Upper lobe of right lung (tissue), 1 donor: ENCODE measurements around the gene PGAM1. TPM values are rescaled to one million over a fixed set of nuclear protein-coding genes. Genes with fewer than 3 reads are reported as not detected.

ENCODE experiments used
- ATAC-seq: fragments of 200-7000 bp; cut with Tn5 transposase; one replicate; pipeline ENCODE4 v1.9.1; 2020; ENCODE audit warnings: mild to moderate bottlenecking, moderate library complexity
- DNase-seq: peaks from one replicate; pipeline ENCODE4 v3.0.0-alpha.2; 2020
- H3K27ac ChIP-seq: fragments of 200-600 bp; one replicate; pipeline ENCODE4 v1.8.0; 2022
- H3K27me3 ChIP-seq: fragments of 200-600 bp; one replicate; pipeline ENCODE4 v1.8.0; 2022; ENCODE audit warnings: mild to moderate bottlenecking
- H3K36me3 ChIP-seq: fragments of 200-600 bp; one replicate; pipeline ENCODE4 v1.8.0; 2022
- H3K4me1 ChIP-seq: fragments of 200-600 bp; one replicate; pipeline ENCODE4 v1.8.0; 2022
- H3K4me3 ChIP-seq: fragments of 200-600 bp; one replicate; pipeline ENCODE4 v1.8.0; 2022; ENCODE audit warnings: mild to moderate bottlenecking
- H3K9me3 ChIP-seq: fragments of 200-600 bp; one replicate; pipeline ENCODE4 v1.8.0; 2022
- CTCF ChIP-seq: fragments of 200-600 bp; IDR thresholded peaks from one replicate; pipeline ENCODE4 v1.8.0; 2022; ENCODE audit warnings: antibody characterized with exemption
- intact Hi-C: fragments of 100-400 bp; cut with DNase I; formaldehyde crosslinking; loops from one replicate; pipeline ENCODE4 v1.11.0; 2022
- total RNA-seq: library from RNA; stranded (reverse); fragmentation: NEBNext Ultra II Directional; extraction: Animal tissue kit (Norgen Biotek cat#: 25700); gene quantifications from one replicate; pipeline ENCODE4 v1.2.1, GENCODE V29; 2021
- donor health status: DM: no; HTN: yes; CAD: no; lungs with severe emphysema.

The PGAM1 gene
- total RNA-seq, 1 donor from 2014 or later = 139 TPM

GRCh38 chr10:97482381-97482780 is 56.4 kb downstream of the PGAM1 start:
- DNase-seq = no peak

More at GRCh38 chr10:97482381-97482780, 56.4 kb downstream of the PGAM1 start:
- peaks cover 12% of the 10 kb centered on the region for H3K4me1 ChIP-seq
- H3K27ac ChIP-seq = no peak overlapping the region
- ATAC-seq = no peak
- H3K4me3 ChIP-seq = no peak overlapping the region
- peaks cover 48% of the 10 kb centered on the region for H3K36me3 ChIP-seq
- intact Hi-C loops = no loop called here
- H3K9me3 ChIP-seq = no peaks in the 10 kb centered on the region
- no peak for TF ChIP-seq CTCF
- H3K27me3 ChIP-seq = no peaks in the 10 kb centered on the region

Other genes with a start within 250 kb of the PGAM1 start
- 0.23 TPM for gene SLIT1, start 240.2 kb upstream of the PGAM1 start, total RNA-seq
- 14.0 TPM for gene ARHGAP19, start 133.6 kb upstream of the PGAM1 start, total RNA-seq
- gene FRAT1, start 106.9 kb upstream of the PGAM1 start, total RNA-seq = 10.4 TPM
- 20.4 TPM for gene FRAT2, start 91.5 kb upstream of the PGAM1 start, total RNA-seq
- 23.7 TPM for gene RRP12, start 24.9 kb upstream of the PGAM1 start, total RNA-seq
- gene EXOSC1, start 19.8 kb downstream of the PGAM1 start, total RNA-seq = 27.0 TPM
- gene ZDHHC16, start 20.0 kb downstream of the PGAM1 start, total RNA-seq = 63.2 TPM
- gene MMS19, start 72.2 kb downstream of the PGAM1 start, total RNA-seq = 70.7 TPM
- gene UBTD1, start 72.7 kb downstream of the PGAM1 start, total RNA-seq = 37.5 TPM
- gene ANKRD2, start 146.6 kb downstream of the PGAM1 start, total RNA-seq = 0.98 TPM
- 2.3 TPM for gene HOGA1, start 158.2 kb downstream of the PGAM1 start, total RNA-seq
- gene C10orf62, start 163.5 kb downstream of the PGAM1 start, total RNA-seq = not detected
- gene MORN4, start 207.3 kb downstream of the PGAM1 start, total RNA-seq = 3.8 TPM
- gene PI4K2A, start 214.5 kb downstream of the PGAM1 start, total RNA-seq = 28.3 TPM